ENCODE data around the gene SDK1.
"Not testable (repeated sequence)": the region's sequence is repeated elsewhere in the genome, so short reads cannot be mapped to it uniquely, and the experiment has no call there.

The SDK1 gene

GRCh38 chr7:3753868-3754267, 452.8 kb downstream of the SDK1 start:
- no peak for DNase-seq (ENCODE audit: low read depth)
- H3K4me3 ChIP-seq (ENCODE audit: low read depth, low read length) = no peak overlapping the region
- TF ChIP-seq CTCF (IDR thresholded peaks at IDR 0.05; ENCODE audit: low read depth, low read length, missing control alignments) = no peak

GRCh38 chr7:3754493-3755341, 453.7 kb downstream of the SDK1 start:
- no peak for DNase-seq (ENCODE audit: low read depth)
- no peak for TF ChIP-seq CTCF (IDR thresholded peaks at IDR 0.05; ENCODE audit: low read depth, low read length, missing control alignments)
- H3K4me3 ChIP-seq (ENCODE audit: low read depth, low read length) = no peak overlapping the region

- DNase-seq (ENCODE audit: low read depth); H3K4me3 ChIP-seq (ENCODE audit: low read depth, low read length): not testable (repeated sequence)
These were observed 454.9 kb downstream of the SDK1 start for GRCh38 chr7:3755778-3756453.

GRCh38 chr7:3757059-3757458, 456.0 kb downstream of the SDK1 start:
- H3K4me3 ChIP-seq (ENCODE audit: low read depth, low read length) = no peak overlapping the region
- TF ChIP-seq CTCF (IDR thresholded peaks at IDR 0.05; ENCODE audit: low read depth, low read length, missing control alignments) = no peak
- no peak for DNase-seq (ENCODE audit: low read depth)

GRCh38 chr7:3760651-3761050, 459.6 kb downstream of the SDK1 start:
- TF ChIP-seq CTCF (IDR thresholded peaks at IDR 0.05; ENCODE audit: low read depth, low read length, missing control alignments) = no peak
- DNase-seq (ENCODE audit: low read depth) = no peak
- H3K4me3 ChIP-seq (ENCODE audit: low read depth, low read length) = no peak overlapping the region

GRCh38 chr7:3762146-3762831, 461.2 kb downstream of the SDK1 start:
- H3K4me3 ChIP-seq (ENCODE audit: low read depth, low read length) = no peak overlapping the region
- no peak for DNase-seq (ENCODE audit: low read depth)
- TF ChIP-seq CTCF (IDR thresholded peaks at IDR 0.05; ENCODE audit: low read depth, low read length, missing control alignments) = no peak
